ENCODE measurements around the gene PNPLA4. TPM values are rescaled to one million over a fixed set of nuclear protein-coding genes. Genes with fewer than 3 reads are reported as not detected.
A peak's percentile ranks its signal among the peaks of the same experiment; 100 is the strongest.

Gene PNPLA4
- total RNA-seq, 2 donors from 2014 or later, result 2.0 to 9.4 TPM

DNA sequence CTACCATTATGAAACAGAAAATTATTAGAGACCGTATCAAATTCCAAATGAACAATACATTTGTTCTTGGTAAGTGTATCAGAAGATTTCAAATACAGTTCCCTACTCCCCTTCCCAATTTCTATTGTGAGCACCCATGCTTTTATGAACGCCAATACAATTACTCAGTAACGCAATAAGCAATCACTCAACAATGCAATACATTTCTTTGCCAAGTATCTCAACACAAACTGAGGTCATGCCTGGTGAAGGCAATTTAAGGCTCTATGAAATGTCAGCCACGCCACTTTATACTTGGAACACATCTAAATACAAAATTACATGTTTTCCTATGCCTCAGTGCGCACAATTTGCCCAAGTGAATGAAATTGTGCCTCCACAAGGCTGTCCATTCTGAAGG is 712 bp downstream of the PNPLA4 start:
- Mint-ChIP-seq H3K4me1 (ENCODE audit: low read depth in 2 of 2) (peaks cover 6 to 9% of the 10 kb centered on the region in 2 donors), H3K27me3 (peaks cover 5 to 7% of the 10 kb centered on the region in 2 donors), H3K4me3 (peak overlapping the region; percentile 56), H3K27ac (peak overlapping the region; percentile 23 to 73), H3K36me3 (no peaks in the 10 kb centered on the region), H3K9me3 (peaks cover 5% of the 10 kb centered on the region)
- ATAC-seq (no peak), DNase-seq (ENCODE audit: low spot score) (no peak)

DNA sequence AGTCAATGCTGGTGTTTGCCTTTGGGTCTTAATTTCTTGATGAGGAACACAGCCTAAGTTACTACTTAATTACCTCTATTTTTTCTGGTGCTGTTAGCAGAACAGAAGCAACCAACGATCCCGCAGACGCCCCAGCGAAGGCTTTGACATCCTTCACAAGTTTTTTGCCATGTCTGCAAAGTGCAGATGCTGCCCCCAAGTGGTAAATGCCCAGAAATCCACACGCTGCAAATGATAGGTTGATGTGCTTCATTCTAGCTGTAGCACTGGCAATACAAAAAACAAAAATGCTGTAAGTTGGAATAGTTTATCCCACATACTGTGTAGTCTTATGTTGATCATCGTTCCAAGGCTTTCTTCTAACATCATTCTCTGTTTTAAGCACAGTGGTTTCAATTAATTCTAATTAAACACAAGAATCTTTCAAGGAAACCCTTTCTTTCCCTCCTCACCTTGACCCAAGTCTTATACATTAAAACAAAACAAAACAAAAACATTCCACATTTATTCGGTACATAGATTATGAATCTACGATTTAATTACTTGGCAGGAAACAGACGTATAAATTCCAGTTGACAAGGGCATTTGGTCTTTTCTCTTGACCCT is 1.2 kb downstream of the PNPLA4 start:
- Mint-ChIP-seq H3K27ac (peak overlapping the region; percentile 23 to 73), H3K4me3 (peak overlapping the region; percentile 56), H3K36me3 (no peaks in the 10 kb centered on the region), H3K27me3 (peaks cover 4 to 5% of the 10 kb centered on the region in 2 donors), H3K4me1 (ENCODE audit: low read depth in 2 of 2) (peaks cover 6 to 9% of the 10 kb centered on the region in 2 donors), H3K9me3 (peaks cover 5% of the 10 kb centered on the region)
- DNase-seq (ENCODE audit: low spot score) (peak; percentile 79), ATAC-seq (no peak)

- DNase-seq (ENCODE audit: low spot score) (no peak), ATAC-seq (no peak)
- no peak overlapping the region for H3K4me3 Mint-ChIP-seq
- peaks cover 4% of the 10 kb centered on the region for H3K36me3 Mint-ChIP-seq
- H3K9me3 Mint-ChIP-seq, result no peaks in the 10 kb centered on the region
- no peaks in the 10 kb centered on the region for H3K27me3 Mint-ChIP-seq
- peaks cover 6% of the 10 kb centered on the region in 2 donors for H3K4me1 Mint-ChIP-seq (ENCODE audit: low read depth in 2 of 2)
- H3K27ac Mint-ChIP-seq, result no peak overlapping the region
These were observed 5.5 kb downstream of the PNPLA4 start for GRCh38 chrX:7921750-7922149.

GRCh38 chrX:7908821-7909220 is 18.4 kb downstream of the PNPLA4 start:
- Mint-ChIP-seq H3K27ac (no peak overlapping the region), H3K27me3 (no peaks in the 10 kb centered on the region), H3K4me1 (ENCODE audit: low read depth in 2 of 2) (no peaks in the 10 kb centered on the region), H3K4me3 (no peak overlapping the region), H3K36me3 (no peaks in the 10 kb centered on the region), H3K9me3 (no peaks in the 10 kb centered on the region)
- DNase-seq (ENCODE audit: low spot score) (no peak), ATAC-seq (no peak)

GRCh38 chrX:7904562-7904961 is 22.7 kb downstream of the PNPLA4 start:
- Mint-ChIP-seq H3K4me1 (ENCODE audit: low read depth in 2 of 2) (no peaks in the 10 kb centered on the region), H3K4me3 (no peak overlapping the region), H3K36me3 (no peaks in the 10 kb centered on the region), H3K27me3 (no peaks in the 10 kb centered on the region), H3K27ac (no peak overlapping the region), H3K9me3 (no peaks in the 10 kb centered on the region)
- DNase-seq (ENCODE audit: low spot score) (no peak), ATAC-seq (no peak)

GRCh38 chrX:7891928-7892327 is 35.3 kb downstream of the PNPLA4 start:
- DNase-seq (ENCODE audit: low spot score) (no peak), ATAC-seq (no peak)
- no peaks in the 10 kb centered on the region for H3K4me1 Mint-ChIP-seq (ENCODE audit: low read depth in 2 of 2)
- H3K4me3 Mint-ChIP-seq, result no peak overlapping the region
- no peak overlapping the region for H3K27ac Mint-ChIP-seq
- H3K27me3 Mint-ChIP-seq, result peaks cover 7 to 11% of the 10 kb centered on the region in 2 donors
- peaks cover 5% of the 10 kb centered on the region for H3K36me3 Mint-ChIP-seq
- peaks cover 4% of the 10 kb centered on the region for H3K9me3 Mint-ChIP-seq

- H3K27ac Mint-ChIP-seq, result no peak overlapping the region
- H3K4me3 Mint-ChIP-seq, result no peak overlapping the region
- peaks cover 14% of the 10 kb centered on the region for H3K9me3 Mint-ChIP-seq
- ATAC-seq (no peak), DNase-seq (ENCODE audit: low spot score) (no peak)
- H3K27me3 Mint-ChIP-seq, result peaks cover 11 to 21% of the 10 kb centered on the region in 2 donors
- no peaks in the 10 kb centered on the region for H3K4me1 Mint-ChIP-seq (ENCODE audit: low read depth in 2 of 2)
- peaks cover 5% of the 10 kb centered on the region for H3K36me3 Mint-ChIP-seq
These were observed 37.5 kb downstream of the PNPLA4 start for GRCh38 chrX:7889680-7890079.

- H3K4me1 Mint-ChIP-seq (ENCODE audit: low read depth in 2 of 2), result no peaks in the 10 kb centered on the region
- H3K27me3 Mint-ChIP-seq, result peaks cover 11 to 21% of the 10 kb centered on the region in 2 donors
- no peak for DNase-seq (ENCODE audit: low spot score)
- ATAC-seq, result no peak
- H3K27ac Mint-ChIP-seq, result no peak overlapping the region
- H3K4me3 Mint-ChIP-seq, result no peak overlapping the region
- H3K36me3 Mint-ChIP-seq, result peaks cover 5% of the 10 kb centered on the region
- H3K9me3 Mint-ChIP-seq, result peaks cover 14% of the 10 kb centered on the region
These were observed 38.1 kb downstream of the PNPLA4 start for GRCh38 chrX:7889135-7889534.

DNA sequence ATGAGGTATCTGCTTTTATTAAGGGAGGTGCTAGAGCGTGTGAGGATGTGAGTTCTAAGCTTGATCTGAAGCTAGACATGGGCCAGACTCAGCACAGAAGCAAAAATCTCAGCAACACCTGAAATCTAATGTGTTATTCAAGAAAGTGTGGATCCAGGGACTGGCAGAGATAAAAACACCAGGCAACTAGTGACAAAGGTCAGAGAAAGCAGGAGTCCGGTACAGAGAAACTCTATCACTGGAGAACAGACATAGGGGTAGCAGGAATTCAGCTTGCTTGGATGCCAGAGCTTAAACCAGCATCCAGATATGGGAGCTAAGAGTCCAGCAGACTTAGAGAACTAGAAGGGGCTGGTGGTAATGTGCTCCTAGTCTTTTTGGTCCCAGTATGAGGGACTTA is 50.3 kb downstream of the PNPLA4 start:
- Mint-ChIP-seq H3K27ac (no peak overlapping the region), H3K27me3 (no peaks in the 10 kb centered on the region), H3K36me3 (no peaks in the 10 kb centered on the region), H3K4me1 (ENCODE audit: low read depth in 2 of 2) (no peaks in the 10 kb centered on the region), H3K9me3 (no peaks in the 10 kb centered on the region), H3K4me3 (no peak overlapping the region)
- DNase-seq (ENCODE audit: low spot score) (no peak), ATAC-seq (no peak)

GRCh38 chrX:7872042-7872441 is 55.2 kb downstream of the PNPLA4 start:
- peaks cover 2% of the 10 kb centered on the region for H3K9me3 Mint-ChIP-seq
- no peak overlapping the region for H3K4me3 Mint-ChIP-seq
- DNase-seq (ENCODE audit: low spot score) (no peak), ATAC-seq (no peak)
- no peaks in the 10 kb centered on the region for H3K36me3 Mint-ChIP-seq
- peaks cover 0 to 3% of the 10 kb centered on the region in 2 donors for H3K27me3 Mint-ChIP-seq
- H3K4me1 Mint-ChIP-seq (ENCODE audit: low read depth in 2 of 2), result no peaks in the 10 kb centered on the region
- H3K27ac Mint-ChIP-seq, result no peak overlapping the region

DNA sequence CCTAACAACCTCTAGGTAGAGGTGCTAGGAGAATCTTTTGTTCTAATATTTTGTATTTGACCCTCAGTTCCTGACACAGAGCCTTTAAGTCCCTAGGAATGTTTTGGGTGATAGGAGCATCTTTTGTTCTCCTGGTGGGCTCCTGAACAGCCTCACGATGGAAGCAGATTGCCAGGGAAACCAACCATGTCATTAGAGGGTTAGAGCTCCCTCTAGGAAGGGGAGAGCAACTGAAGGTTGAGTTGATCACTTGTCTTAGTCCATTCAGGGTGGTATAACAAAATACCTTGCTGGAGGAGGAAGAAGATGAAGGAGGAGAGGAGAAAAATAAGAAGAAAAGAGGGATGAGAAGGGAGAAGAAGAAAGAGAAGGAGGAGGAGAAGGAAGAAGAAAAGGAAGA is 75.0 kb downstream of the PNPLA4 start:
- peaks cover 0 to 3% of the 10 kb centered on the region in 2 donors for H3K27me3 Mint-ChIP-seq
- DNase-seq (ENCODE audit: low spot score), result no peak
- no peak overlapping the region for H3K4me3 Mint-ChIP-seq
- H3K27ac Mint-ChIP-seq, result no peak overlapping the region
- ATAC-seq, result no peak
- H3K36me3 Mint-ChIP-seq, result no peaks in the 10 kb centered on the region
- H3K9me3 Mint-ChIP-seq, result peaks cover 3% of the 10 kb centered on the region
- H3K4me1 Mint-ChIP-seq (ENCODE audit: low read depth in 2 of 2), result no peaks in the 10 kb centered on the region

Other genes with a start within 250 kb of the PNPLA4 start
- gene VCX, start 84.2 kb downstream of the PNPLA4 start, total RNA-seq, result not detected
- not detected for gene VCX2, start 243.9 kb upstream of the PNPLA4 start, total RNA-seq